Bone marrow (tissue), 2 donors: ENCODE data around the gene TMEM109.

Experiments
- DNase-seq, 2 donors: peaks; one replicate each; lab custom pipeline; 2025; lab: John Stamatoyannopoulos, UW

The TMEM109 gene

DNA sequence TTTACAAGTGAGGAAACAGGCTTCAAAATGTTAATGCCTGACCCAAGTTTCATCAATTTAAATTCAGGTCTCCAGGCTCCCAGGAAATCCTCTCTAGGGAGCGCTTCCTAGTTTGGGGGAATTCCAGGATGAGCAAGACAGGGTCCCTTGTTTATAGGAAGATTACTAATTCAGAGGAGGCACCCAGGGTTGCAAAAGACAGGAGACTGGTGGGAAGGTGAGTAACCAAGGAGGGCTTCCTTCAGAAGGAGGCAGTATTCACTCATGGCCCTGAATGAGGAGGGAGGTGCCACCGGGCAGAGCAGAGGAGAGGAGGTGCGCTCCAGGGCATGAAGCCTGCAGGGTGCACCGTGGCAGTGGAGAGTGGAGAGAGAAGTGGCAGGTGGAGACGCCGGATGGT lies 11.9 kb downstream of the TMEM109 start:
- no peak for DNase-seq

DNA sequence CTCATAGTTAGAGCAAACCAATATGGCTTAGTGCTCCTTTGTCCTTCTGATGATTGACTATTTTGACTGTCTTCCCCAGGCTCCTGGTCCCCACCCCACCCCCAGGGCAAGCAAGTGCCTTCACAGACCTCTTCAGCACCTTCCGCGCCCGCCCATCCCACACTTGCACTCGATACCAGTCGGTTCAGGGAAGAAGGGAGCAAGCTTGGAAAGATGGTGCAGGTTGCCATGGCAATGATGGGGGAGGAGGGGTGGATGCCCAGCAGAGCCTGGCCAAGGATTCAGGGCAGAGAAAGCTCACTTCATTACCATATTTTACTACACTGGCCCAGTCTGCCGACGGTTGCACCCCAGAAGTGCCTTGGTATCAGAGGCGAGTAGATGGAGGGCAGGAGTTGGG lies 12.5 kb downstream of the TMEM109 start:
- no peak for DNase-seq

DNA sequence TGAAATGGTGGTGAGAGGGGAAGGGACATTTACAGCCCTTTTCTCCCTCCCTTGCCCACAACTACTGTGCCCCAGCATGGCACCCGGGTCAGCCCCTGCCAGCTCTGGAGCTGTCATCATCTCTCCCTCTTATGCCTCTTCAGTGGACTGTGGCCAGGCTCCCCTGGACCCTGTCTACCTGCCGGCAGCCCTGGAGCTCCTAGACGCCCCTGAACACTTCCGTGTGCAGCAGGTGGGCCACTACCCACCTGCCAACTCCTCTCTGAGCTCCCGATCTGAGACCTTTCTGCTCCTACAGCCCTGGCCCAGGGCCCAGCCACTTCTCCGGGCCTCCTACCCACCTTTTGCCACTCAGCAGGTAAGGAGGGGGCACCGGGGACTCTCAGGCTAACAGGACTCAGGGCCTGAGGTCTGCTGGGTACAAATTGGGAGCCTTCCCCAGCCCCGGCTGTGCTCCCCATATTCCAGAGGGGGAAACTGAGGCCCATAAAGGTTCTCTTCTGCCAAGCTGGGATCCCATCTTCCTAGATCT lies 13.2 kb downstream of the TMEM109 start:
- DNase-seq: no peak

DNA sequence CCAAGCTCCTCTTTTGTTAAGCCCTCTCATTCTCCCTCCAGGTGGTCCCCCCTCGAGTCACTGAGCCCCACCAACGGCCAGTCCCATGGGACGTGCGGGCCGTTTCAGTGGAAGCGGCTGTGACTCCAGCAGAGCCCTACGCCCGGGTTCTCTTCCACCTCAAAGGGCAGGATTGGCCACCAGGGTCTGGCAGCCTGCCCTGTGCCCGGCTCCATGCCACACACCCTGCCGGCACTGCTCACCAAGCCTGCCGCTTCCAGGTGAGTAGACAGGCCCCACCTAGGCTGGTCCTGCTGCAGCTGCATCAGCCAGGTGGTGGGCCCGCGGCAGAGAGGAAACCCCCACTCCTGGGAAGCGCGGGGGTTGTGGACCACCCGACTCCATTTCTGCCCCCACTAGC lies 13.6 kb downstream of the TMEM109 start:
- DNase-seq: no peak

DNA sequence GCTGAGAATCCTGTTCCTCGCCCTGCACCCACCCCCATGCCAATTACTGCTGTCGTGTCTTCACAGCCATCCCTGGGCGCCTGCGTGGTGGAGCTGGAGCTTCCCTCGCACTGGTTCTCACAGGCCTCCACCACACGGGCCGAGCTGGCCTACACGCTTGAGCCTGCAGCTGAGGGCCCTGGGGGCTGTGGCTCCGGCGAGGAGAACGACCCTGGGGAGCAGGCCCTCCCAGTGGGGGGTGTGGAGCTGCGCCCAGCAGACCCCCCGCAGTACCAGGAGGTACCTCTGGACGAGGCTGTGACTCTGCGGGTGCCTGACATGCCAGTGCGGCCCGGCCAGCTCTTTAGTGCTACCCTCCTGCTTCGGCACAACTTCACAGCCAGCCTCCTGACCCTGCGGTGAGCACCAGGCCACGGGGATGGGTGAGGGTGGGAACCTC lies 14.6 kb downstream of the TMEM109 start:
- DNase-seq: no peak

DNA sequence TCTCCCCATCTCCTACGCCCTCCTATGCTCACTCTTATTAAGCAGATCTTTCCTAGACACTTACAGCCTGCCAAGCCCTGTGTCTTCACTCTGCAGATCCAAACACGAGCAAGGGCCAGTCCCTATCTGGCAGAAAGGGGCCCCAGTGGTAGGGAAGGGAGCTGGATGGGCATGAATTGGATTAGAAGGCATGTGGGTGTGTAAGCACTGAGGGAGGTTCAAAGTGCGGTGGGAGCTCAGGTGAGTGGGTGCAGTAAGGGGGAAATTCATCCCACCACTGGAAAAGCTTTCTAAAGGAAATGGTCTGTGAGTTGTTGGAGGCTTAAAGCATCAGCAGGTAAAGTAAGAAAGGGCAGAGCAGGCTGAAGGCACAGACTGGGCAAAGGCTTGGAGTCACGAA lies 15.8 kb downstream of the TMEM109 start:
- no peak for DNase-seq

DNA sequence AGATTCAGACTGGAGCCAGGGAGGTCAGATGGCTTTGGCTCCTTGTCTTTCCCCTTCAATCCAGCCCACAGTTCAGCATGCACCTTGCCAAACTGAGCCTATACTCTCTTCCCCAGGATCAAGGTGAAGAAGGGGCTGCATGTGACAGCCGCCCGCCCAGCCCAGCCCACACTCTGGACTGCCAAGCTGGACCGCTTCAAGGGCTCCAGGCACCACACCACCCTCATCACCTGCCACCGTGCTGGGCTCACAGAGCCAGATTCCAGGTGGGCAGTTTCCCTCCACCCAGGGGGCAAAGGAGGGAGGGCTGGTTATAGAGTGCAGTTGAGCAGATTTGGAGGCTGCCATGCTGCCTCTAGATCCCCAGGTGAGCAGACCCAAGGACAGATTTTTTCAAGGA lies 16.4 kb downstream of the TMEM109 start:
- no peak for DNase-seq

DNA sequence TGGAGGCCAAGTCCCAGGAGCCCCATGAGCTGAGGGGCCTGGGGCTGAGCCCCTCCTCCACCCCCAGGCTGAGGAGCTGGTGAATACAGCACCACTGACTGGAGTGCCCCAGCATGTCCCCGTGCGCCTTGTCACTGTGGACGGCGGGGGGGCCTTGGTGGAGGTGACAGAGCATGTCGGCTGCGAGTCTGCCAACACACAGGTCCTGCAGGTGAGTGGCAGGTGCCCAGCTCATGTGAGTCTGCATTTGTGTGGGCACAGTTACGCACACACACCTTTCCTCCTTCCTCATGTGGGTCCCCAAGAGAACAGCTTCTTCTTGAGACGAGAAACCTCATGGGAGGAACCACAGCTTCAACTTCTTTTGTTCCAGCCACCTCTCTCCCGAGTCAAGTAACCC lies 18.0 kb downstream of the TMEM109 start:
- no peak for DNase-seq

DNA sequence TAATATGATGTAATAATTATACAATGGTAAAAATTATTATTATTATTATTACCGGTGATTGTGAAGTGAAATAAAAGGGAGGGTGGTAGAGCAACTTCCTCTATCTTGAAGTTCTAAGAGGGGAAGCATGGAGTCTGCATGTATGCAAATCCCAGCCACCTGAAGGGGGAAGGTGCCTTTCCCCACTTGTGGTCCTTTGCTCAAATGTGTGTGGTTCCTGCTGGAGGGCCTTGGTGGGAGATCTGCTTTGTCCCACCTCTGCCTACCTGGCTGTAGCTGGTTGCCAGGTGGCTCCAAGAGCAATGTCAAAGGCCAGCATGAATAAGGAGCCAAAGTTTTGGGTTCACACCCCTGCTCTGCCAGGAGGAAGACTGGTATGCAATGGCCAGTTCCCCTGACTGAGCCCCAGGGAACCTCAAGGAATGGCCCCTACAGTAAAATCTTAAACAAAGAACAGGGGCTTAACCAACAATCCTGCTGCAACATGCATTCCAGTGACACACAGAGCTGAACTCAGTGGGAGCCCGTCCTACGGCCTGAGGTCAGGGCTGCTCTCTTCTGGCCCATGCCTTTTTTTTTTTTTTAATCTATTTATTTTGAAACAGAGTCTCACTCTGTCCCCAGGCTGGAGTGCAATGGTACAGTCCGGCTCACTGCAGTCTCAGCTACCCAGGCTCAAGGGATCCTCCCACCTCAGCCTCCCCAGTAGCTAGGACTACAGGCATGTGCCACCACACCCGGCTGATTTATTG lies 18.8 kb downstream of the TMEM109 start:
- no peak for DNase-seq

DNA sequence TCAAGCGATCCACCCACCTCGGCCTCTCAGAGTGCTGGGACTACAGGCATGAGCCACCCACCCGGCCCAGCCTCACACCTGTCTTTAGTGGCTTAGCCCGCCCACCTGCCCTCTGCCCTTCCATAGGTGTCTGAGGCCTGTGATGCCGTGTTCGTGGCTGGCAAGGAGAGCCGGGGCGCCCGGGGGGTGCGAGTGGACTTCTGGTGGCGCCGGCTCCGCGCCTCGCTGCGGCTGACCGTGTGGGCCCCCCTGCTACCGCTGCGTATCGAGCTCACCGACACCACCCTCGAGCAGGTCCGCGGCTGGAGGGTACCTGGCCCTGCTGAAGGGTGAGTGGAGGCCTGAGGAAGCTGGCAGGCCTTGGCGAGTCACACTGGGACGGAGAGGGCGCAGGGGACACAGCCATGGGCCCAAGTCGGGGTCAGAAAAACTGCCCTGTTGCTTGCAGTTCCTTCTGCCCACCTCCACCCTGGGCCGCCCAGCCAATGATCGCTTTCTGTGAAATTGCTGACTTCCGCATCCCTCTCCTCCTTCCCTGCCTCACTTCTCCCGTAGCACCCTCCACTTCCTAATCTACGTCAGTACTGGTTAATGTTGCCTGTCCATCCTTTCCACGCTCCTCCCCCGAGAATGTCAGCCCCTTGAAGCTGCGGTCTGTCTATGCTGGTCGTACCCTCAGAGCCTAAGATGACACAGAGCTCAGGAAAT lies 19.6 kb downstream of the TMEM109 start:
- DNase-seq: no peak

DNA sequence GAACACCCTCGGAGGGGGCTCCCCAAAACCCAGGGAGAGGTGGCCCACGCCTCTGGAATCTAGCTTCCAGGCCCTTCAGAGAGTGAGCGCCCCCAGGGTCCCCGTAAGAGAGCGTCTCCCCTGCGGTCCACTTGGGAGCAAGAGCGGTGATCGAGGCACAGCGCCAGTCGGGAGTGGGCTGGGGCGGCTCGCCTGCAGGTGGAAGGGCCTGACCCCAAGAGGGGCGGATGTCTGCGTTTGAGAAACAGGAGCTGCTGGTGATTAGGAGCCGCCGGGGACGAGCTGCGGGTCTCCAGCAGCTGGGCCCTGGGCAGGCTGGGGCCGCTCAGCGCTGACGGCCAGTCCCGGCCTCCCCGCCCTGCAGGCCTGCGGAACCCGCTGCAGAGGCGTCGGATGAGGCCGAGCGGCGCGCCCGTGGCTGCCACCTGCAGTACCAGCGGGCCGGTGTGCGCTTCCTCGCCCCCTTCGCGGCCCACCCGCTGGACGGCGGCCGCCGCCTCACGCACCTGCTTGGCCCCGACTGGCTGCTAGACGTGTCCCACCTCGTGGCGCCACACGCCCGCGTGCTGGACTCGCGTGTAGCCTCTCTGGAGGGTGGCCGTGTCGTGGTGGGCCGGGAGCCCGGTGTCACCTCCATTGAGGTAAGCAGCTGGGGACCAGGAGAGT lies 20.3 kb downstream of the TMEM109 start:
- DNase-seq: no peak

DNA sequence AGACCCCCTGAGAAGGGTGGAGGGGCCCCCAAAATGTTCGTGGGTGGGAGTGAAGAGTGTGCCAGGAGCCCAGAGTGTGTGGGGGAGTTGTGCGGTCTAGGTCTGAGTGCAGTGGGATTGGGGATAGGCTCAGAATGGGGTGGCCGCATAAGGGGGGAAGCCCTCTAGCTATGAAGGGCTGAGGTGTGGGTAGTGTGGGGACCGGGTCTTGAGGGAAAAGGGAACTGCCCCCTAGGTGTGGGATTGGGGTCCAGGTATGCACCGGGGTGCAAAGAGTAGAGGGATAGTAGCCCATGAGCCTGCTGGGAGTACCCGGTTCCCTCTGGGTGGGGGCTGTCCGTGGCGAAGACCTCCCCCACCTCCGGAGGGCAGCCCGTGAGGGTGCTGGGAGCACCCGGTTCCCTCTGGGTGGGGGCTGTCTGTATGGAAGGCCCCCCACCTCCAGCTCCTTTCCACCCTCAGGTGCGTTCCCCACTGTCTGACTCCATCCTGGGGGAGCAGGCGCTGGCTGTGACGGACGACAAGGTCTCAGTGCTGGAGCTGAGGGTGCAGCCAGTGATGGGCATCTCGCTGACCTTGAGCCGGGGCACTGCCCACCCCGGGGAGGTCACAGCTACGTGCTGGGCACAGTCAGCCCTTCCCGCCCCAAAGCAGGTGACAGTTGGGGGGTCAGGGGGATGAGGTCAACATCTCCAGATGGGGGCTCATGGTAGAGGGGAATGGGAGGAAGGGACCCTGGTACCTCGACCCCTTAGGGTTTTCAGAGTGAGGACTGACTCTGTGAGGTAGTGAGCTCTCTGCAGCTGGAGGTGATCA lies 21.0 kb downstream of the TMEM109 start:
- no peak for DNase-seq

DNA sequence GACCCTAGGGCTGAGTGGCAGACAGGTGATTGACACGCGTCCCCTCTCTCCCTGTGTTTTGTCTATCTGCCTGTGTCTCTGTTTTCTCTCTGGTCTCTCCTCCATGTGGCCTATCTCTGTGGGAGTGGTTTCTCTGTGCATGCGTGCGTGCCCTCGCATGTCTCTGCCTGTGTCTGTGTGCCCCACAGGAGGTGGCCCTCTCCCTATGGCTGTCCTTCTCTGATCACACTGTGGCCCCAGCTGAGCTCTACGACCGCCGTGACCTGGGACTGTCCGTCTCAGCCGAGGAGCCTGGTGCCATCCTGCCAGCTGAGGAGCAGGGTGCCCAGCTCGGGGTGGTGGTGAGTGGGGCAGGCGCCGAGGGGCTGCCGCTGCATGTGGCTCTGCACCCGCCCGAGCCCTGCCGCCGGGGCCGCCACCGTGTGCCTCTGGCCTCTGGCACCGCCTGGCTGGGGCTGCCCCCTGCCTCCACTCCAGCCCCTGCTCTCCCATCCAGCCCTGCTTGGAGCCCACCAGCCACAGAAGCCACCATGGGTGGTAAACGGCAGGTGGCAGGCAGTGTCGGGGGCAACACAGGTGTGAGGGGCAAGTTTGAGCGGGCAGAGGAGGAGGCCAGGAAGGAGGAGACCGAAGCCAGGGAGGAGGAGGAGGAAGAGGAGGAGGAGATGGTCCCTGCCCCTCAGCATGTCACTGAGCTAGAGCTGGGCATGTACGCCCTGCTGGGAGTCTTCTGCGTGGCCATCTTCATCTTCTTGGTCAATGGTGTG lies 21.9 kb downstream of the TMEM109 start:
- no peak for DNase-seq

DNA sequence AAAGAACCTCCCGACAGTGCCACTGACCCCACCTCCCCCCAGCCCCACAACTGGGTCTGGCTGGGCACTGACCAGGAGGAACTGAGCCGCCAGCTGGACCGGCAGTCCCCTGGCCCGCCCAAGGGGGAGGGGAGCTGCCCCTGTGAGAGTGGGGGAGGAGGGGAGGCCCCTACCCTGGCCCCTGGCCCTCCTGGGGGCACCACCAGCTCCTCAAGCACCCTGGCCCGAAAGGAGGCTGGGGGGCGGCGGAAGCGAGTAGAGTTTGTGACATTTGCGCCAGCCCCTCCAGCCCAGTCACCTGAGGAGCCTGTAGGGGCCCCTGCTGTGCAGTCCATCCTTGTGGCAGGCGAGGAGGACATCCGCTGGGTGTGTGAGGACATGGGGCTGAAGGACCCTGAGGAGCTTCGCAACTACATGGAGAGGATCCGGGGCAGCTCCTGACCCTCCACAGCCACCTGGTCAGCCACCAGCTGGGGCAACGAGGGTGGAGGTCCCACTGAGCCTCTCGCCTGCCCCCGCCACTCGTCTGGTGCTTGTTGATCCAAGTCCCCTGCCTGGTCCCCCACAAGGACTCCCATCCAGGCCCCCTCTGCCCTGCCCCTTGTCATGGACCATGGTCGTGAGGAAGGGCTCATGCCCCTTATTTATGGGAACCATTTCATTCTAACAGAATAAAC lies 22.6 kb downstream of the TMEM109 start:
- DNase-seq: no peak

DNA sequence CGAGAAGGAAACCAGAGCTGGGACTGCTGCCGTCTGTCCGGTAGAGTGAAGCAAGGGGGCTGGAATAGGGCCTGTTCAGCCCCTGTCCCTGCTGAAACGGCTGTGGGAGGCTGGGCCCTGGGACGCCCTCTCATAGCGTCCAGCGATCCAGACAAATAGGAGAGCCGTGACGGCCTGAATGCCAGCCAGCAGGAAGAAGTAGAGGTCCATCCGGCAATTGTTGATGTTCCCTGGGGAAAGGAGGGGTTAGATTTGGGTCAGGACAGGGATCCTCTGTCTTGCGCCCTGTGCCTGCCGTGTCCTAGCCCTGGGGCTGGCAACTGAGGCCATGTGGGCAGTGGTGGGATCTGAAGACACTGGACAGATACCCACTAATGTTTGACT lies 23.2 kb downstream of the TMEM109 start:
- DNase-seq: no peak

DNA sequence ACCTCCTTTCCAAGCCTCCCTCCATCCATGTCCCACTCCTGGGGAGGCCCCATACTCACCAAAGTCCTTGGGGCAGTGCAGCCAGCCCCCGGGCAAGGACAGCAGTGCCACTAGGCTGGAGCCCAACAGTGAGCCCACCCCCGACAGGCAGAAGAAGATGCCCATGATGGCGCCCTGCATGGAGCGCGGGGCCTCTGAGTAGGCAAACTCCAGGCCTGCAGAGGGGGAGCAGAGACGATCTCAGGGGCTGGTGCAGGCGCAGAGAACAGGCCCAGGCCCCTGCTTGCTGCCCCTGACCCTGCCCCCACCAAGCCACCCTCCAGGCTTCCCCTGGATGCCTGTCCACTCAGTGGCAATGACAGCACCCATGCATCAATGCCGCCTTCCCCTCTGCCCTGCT lies 23.9 kb downstream of the TMEM109 start:
- DNase-seq: no peak

DNA sequence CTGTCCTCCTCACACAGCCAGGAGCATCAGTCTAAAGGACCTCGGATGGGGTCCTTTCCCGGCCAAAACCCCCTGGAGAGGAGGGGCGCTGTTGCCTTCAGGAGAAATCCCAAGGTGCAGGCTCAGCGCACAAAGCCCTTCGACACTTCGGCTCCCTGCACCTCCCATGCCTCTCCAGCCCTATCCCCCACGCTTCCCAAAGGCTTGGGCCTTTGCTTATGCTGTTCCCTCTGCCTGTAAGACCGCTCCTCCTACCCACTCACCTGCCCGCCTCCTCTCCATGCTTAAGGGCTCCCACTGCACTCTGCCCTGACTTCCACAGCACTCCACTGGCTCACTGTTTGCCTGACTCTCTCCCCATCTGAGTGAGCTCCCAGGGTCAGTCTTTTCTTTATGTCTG lies 24.5 kb downstream of the TMEM109 start:
- DNase-seq: no peak

DNA sequence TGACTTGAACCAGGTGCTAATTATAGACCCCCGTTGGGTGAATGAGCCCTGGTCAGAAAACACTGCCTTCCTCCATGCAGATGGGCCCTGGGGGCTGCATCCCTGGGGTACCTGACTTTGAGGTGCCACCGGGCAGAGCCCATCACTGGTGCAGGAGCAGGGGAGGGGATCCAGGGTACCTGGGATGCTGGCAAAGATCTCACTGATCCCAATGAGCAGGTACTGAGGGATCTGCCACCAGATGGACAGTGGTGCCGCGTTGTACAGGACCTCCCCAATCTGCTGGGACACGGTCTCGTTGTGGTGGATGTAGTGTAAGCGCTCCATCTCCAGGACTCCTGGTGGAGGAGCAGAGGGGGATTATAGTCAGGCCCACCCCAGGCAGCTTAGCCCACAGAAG lies 25.3 kb downstream of the TMEM109 start:
- no peak for DNase-seq

DNA sequence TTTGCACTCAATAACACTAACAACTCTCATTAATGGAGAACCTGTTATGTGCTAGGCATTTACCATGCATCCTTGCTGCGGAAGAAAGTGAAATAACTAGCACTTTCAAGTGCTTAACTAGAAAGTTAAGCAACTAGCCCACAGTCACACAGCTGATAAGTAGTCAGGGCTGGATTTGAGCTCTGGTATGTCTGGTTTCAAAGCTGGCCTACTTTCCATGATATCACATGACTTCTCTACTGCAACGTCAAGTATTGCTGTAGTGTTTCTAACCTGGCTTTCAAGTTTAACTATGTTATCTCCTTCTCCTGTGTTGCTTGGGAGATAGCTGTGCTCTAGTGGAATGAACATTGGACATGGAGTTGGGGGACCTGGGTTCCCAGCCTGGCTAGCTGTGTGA lies 25.9 kb downstream of the TMEM109 start:
- DNase-seq: no peak

DNA sequence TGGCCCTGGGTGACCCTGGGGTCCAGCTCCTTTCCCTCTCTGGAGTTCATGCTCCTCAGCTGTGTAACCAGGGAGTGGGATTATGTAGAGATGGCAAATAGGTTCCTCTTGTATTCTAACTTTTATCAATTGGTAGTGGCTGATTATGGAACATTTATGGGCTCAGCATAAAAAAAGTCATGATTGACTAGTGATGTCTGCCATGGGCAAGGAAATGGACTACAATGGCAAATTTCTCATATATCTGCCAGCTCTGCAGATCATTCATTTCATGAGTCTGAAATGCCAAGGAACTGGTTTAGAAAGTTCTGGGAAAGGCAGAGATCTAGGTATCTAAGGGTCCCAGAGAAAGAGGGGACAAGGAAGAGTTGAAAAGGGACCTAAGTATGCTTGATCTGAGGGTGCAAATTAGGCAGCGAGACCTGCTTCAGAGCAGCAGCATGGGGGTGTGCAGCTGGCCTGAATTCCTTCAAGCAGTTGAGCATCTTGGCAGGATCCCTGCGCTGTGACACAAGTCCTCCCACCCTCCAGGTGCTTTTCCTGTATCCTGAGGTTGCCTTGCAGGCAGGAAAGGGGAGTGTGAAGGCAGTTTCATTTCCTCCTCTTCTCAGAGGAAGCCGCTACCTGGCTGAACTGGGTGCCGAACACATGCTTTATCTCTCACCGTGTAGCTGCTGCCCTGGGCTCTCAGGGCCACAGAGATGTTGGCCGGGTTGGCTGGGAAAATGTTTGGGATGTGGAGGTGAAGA lies 27.6 kb downstream of the TMEM109 start:
- DNase-seq: no peak
